ENCODE measurements around the gene DPP10. TPM values are rescaled to one million over a fixed set of nuclear protein-coding genes. Genes with fewer than 3 reads are reported as not detected.
A peak's percentile ranks its signal among the peaks of the same experiment; 100 is the strongest.

Gene DPP10
- total RNA-seq, 1 donor from 2014 or later, result 2.1 TPM

- Mint-ChIP-seq H3K4me3 (no peak overlapping the region), H3K36me3 (ENCODE audit: low read depth) (no peaks in the 10 kb centered on the region), H3K27ac (ENCODE audit: unreplicated experiment) (no peak overlapping the region), H3K27me3 (ENCODE audit: low read depth) (no peaks in the 10 kb centered on the region), H3K9me3 (peaks cover 3% of the 10 kb centered on the region), H3K4me1 (no peaks in the 10 kb centered on the region)
- TF ChIP-seq CTCF (conservative IDR thresholded peaks at IDR 0.05), result peak; percentile 50
- no peak for DNase-seq (ENCODE audit: low read depth, low spot score)
Observed at GRCh38 chr2:114543236-114543766, 100.9 kb downstream of the DPP10 start.

- Mint-ChIP-seq H3K4me3 (no peak overlapping the region), H3K9me3 (peaks cover 3% of the 10 kb centered on the region), H3K27ac (ENCODE audit: unreplicated experiment) (no peak overlapping the region), H3K4me1 (no peaks in the 10 kb centered on the region), H3K36me3 (ENCODE audit: low read depth) (no peaks in the 10 kb centered on the region), H3K27me3 (ENCODE audit: low read depth) (no peaks in the 10 kb centered on the region)
- no peak for TF ChIP-seq CTCF (conservative IDR thresholded peaks at IDR 0.05)
- DNase-seq (ENCODE audit: low read depth, low spot score), result no peak
Observed at GRCh38 chr2:114545052-114545451, 102.6 kb downstream of the DPP10 start.

GRCh38 chr2:114546531-114546930 is 104.1 kb downstream of the DPP10 start:
- Mint-ChIP-seq H3K4me1 (no peaks in the 10 kb centered on the region), H3K9me3 (peaks cover 3% of the 10 kb centered on the region), H3K27me3 (ENCODE audit: low read depth) (no peaks in the 10 kb centered on the region), H3K4me3 (no peak overlapping the region), H3K27ac (ENCODE audit: unreplicated experiment) (no peak overlapping the region), H3K36me3 (ENCODE audit: low read depth) (no peaks in the 10 kb centered on the region)
- TF ChIP-seq CTCF (conservative IDR thresholded peaks at IDR 0.05), result no peak
- DNase-seq (ENCODE audit: low read depth, low spot score), result no peak

GRCh38 chr2:114548151-114548550 is 105.7 kb downstream of the DPP10 start:
- no peak for TF ChIP-seq CTCF (conservative IDR thresholded peaks at IDR 0.05)
- no peak overlapping the region for H3K27ac Mint-ChIP-seq (ENCODE audit: unreplicated experiment)
- peaks cover 10% of the 10 kb centered on the region for H3K27me3 Mint-ChIP-seq (ENCODE audit: low read depth)
- H3K4me1 Mint-ChIP-seq, result no peaks in the 10 kb centered on the region
- H3K4me3 Mint-ChIP-seq, result no peak overlapping the region
- H3K36me3 Mint-ChIP-seq (ENCODE audit: low read depth), result no peaks in the 10 kb centered on the region
- H3K9me3 Mint-ChIP-seq, result peaks cover 3% of the 10 kb centered on the region
- no peak for DNase-seq (ENCODE audit: low read depth, low spot score)

GRCh38 chr2:114550364-114550763 is 107.9 kb downstream of the DPP10 start:
- no peaks in the 10 kb centered on the region for H3K9me3 Mint-ChIP-seq
- no peak overlapping the region for H3K27ac Mint-ChIP-seq (ENCODE audit: unreplicated experiment)
- no peaks in the 10 kb centered on the region for H3K36me3 Mint-ChIP-seq (ENCODE audit: low read depth)
- no peaks in the 10 kb centered on the region for H3K4me1 Mint-ChIP-seq
- H3K27me3 Mint-ChIP-seq (ENCODE audit: low read depth), result peaks cover 17% of the 10 kb centered on the region
- DNase-seq (ENCODE audit: low read depth, low spot score), result no peak
- no peak for TF ChIP-seq CTCF (conservative IDR thresholded peaks at IDR 0.05)
- H3K4me3 Mint-ChIP-seq, result no peak overlapping the region
